Endodermal cell (in vitro differentiated cells): Measurements from ENCODE around the gene HDAC4. TPM values are rescaled to one million over a fixed set of nuclear protein-coding genes. Genes with fewer than 3 reads are reported as not detected.
A peak's percentile ranks its signal among the peaks of the same experiment; 100 is the strongest.

Source experiments
- DNase-seq: peaks from one replicate; pipeline ENCODE4 v3.0.0-alpha.2; 2017
- H3K27ac ChIP-seq: 2 replicates; pipeline ENCODE4 v1.5.1; 2013; ENCODE audit warnings: mild to moderate bottlenecking, low read depth, low read length, moderate library complexity
- H3K27me3 ChIP-seq: 2 replicates; pipeline ENCODE4 v1.6.1; 2013; ENCODE audit warnings: mild to moderate bottlenecking, low read length, moderate library complexity; ENCODE audit not compliant: insufficient read depth, control insufficient read depth, poor library complexity, severe bottlenecking
- H3K36me3 ChIP-seq: 2 replicates; pipeline ENCODE4 v1.7.0; 2013; ENCODE audit warnings: mild to moderate bottlenecking, low read length, moderate library complexity; ENCODE audit not compliant: control insufficient read depth, insufficient read depth
- H3K4me1 ChIP-seq: one replicate; pipeline ENCODE4 v1.7.0; 2013; ENCODE audit warnings: low read length; ENCODE audit not compliant: control insufficient read depth, insufficient read depth
- H3K4me3 ChIP-seq: 2 replicates; pipeline ENCODE4 v1.5.1; 2013; ENCODE audit warnings: mild to moderate bottlenecking, low read length, moderate library complexity
- H3K9ac ChIP-seq: 2 replicates; pipeline ENCODE4 v1.6.1; 2013; ENCODE audit warnings: mild to moderate bottlenecking, low read length, moderate library complexity; ENCODE audit not compliant: poor library complexity, severe bottlenecking; ENCODE audit errors: extremely low read depth
- H3K9me3 ChIP-seq: 2 replicates; pipeline ENCODE4 v1.6.1; 2013; ENCODE audit warnings: mild to moderate bottlenecking, low read length, moderate library complexity; ENCODE audit not compliant: control insufficient read depth
- H3K27ac Mint-ChIP-seq: 2 replicates; pipeline ENCODE4 v1.8.0; 2020; ENCODE audit warnings: mixed read lengths
- H3K27me3 Mint-ChIP-seq: 2 replicates; pipeline ENCODE4 v1.8.0; 2021; ENCODE audit warnings: mild to moderate bottlenecking, mixed read lengths; ENCODE audit not compliant: insufficient read depth
- H3K36me3 Mint-ChIP-seq: 2 replicates; pipeline ENCODE4 v1.8.0; 2020; ENCODE audit warnings: low read depth, mixed read lengths
- H3K4me1 Mint-ChIP-seq: 2 replicates; pipeline ENCODE4 v1.8.0; 2020; ENCODE audit warnings: mixed read lengths
- H3K4me3 Mint-ChIP-seq: 2 replicates; pipeline ENCODE4 v1.8.0; 2020; ENCODE audit warnings: mild to moderate bottlenecking, moderate library complexity, mixed read lengths
- H3K9me3 Mint-ChIP-seq: 2 replicates; pipeline ENCODE4 v1.8.0; 2020; ENCODE audit warnings: mild to moderate bottlenecking, mixed read lengths
- CTCF ChIP-seq: fragments of 200-600 bp; sonication (generic); conservative IDR thresholded peaks from 2 replicates; pipeline ENCODE4 v1.5.0; 2021; ENCODE audit warnings: antibody characterized with exemption, mild to moderate bottlenecking
- WGBS, 2 experiments: methylation state at CpG; one replicate each; pipeline versions ENCODE4 v1.1.5 to v1.1.7; 2013; ENCODE audit warnings: missing lambda C conversion rate in 2 of 2, mixed read lengths in 1 of 2; ENCODE audit not compliant: insufficient coverage in 1 of 2, insufficient read length in 1 of 2; 5-methylcytosine and 5-hydroxymethylcytosine counted together
- total RNA-seq, 2 donors: library from RNA; stranded (reverse); fragmentation: NEBNext Ultra II Directional in 1 of 2; extraction: Animal tissue kit (Norgen Biotek cat#: 25700) in 1 of 2; gene quantifications; 2 replicates in 1 of 2; 3 replicates in 1 of 2; pipeline ENCODE4 v1.2.1, GENCODE V29; 2021

HDAC4 gene
- total RNA-seq, 2 donors from 2014 or later, result 45.7 to 51.2 TPM

- no peaks in the 10 kb centered on the region for H3K9me3 Mint-ChIP-seq
- no peaks in the 10 kb centered on the region for H3K27me3 Mint-ChIP-seq
Measured at GRCh38 chr2:239247401-239248245, 153.2 kb downstream of the HDAC4 start.

GRCh38 chr2:239246723-239247122 lies 154.1 kb downstream of the HDAC4 start:
- no peak overlapping the region for H3K4me3 Mint-ChIP-seq
- Histone ChIP-seq H3K4me3 (no peak overlapping the region), H3K27me3 (no peaks in the 10 kb centered on the region), H3K9ac (no peak overlapping the region), H3K9me3 (no peaks in the 10 kb centered on the region), H3K27ac (no peak overlapping the region), H3K36me3 (no peaks in the 10 kb centered on the region), H3K4me1 (no peaks in the 10 kb centered on the region)
- no peaks in the 10 kb centered on the region for H3K27me3 Mint-ChIP-seq
- peaks cover 31% of the 10 kb centered on the region for H3K4me1 Mint-ChIP-seq
- H3K36me3 Mint-ChIP-seq, result no peaks in the 10 kb centered on the region
- WGBS, 2 experiments, result 88 to 90% methylated on average over 11 of the region's 11 CpGs
- H3K9me3 Mint-ChIP-seq, result no peaks in the 10 kb centered on the region
- TF ChIP-seq CTCF, result no peak
- no peak overlapping the region for H3K27ac Mint-ChIP-seq
- DNase-seq, result no peak

More at GRCh38 chr2:239247401-239248245, 153.2 kb downstream of the HDAC4 start:
- H3K27me3 ChIP-seq, result no peaks in the 10 kb centered on the region
- Mint-ChIP-seq H3K4me1 (peaks cover 31% of the 10 kb centered on the region), H3K27ac (no peak overlapping the region), H3K36me3 (no peaks in the 10 kb centered on the region), H3K4me3 (no peak overlapping the region)
- TF ChIP-seq CTCF, result no peak
- H3K27ac ChIP-seq, result no peak overlapping the region
- WGBS, 2 experiments, result 91 to 95% methylated on average over 21 to 31 of the region's 31 CpGs
- H3K9me3 ChIP-seq, result no peaks in the 10 kb centered on the region
- H3K4me1 ChIP-seq, result no peaks in the 10 kb centered on the region
- no peaks in the 10 kb centered on the region for H3K36me3 ChIP-seq
- no peak overlapping the region for H3K4me3 ChIP-seq
- H3K9ac ChIP-seq, result no peak overlapping the region
- DNase-seq, result no peak

GRCh38 chr2:239245872-239246721 lies 154.7 kb downstream of the HDAC4 start:
- DNase-seq, result no peak
- Histone ChIP-seq H3K27ac (no peak overlapping the region), H3K36me3 (no peaks in the 10 kb centered on the region), H3K9ac (no peak overlapping the region), H3K4me1 (no peaks in the 10 kb centered on the region), H3K4me3 (no peak overlapping the region), H3K27me3 (no peaks in the 10 kb centered on the region), H3K9me3 (no peaks in the 10 kb centered on the region)
- H3K9me3 Mint-ChIP-seq, result no peaks in the 10 kb centered on the region
- no peaks in the 10 kb centered on the region for H3K27me3 Mint-ChIP-seq
- WGBS, 2 experiments, result 75 to 84% methylated on average over 18 to 41 of the region's 41 CpGs
- peaks cover 31% of the 10 kb centered on the region for H3K4me1 Mint-ChIP-seq
- no peak for TF ChIP-seq CTCF
- H3K36me3 Mint-ChIP-seq, result no peaks in the 10 kb centered on the region
- peak overlapping the region; percentile 26 for H3K27ac Mint-ChIP-seq
- no peak overlapping the region for H3K4me3 Mint-ChIP-seq
